HCT116 (cell line): ENCODE data around the gene PFN2.

Experiments
- CTCF ChIP-seq, 3 experiments: fragments of 200-600 bp in 1 of 3; sonication (generic) in 1 of 3; IDR thresholded peaks in 2 of 3; conservative IDR thresholded peaks in 1 of 3; 2 replicates each; pipeline ENCODE4 v1.5.1; 2012 to 2017; ENCODE audit warnings: low read depth in 2 of 3, low read length in 2 of 3, antibody characterized with exemption in 1 of 3, borderline replicate concordance in 1 of 3, control low read depth in 1 of 3, mild to moderate bottlenecking in 1 of 3, mixed read lengths in 1 of 3, mixed run types in 1 of 3, moderate library complexity in 1 of 3; ENCODE audit not compliant: insufficient read depth in 1 of 3
- JUND ChIP-seq: IDR thresholded peaks from 2 replicates; pipeline ENCODE4 v1.6.1; 2012
- POLR2A ChIP-seq: IDR thresholded peaks from 2 replicates; pipeline ENCODE4 v1.7.0; 2011; ENCODE audit warnings: borderline replicate concordance; ENCODE audit not compliant: insufficient read depth, insufficient read length; ENCODE audit errors: extremely low read depth
- POLR2AphosphoS5 ChIP-seq: IDR thresholded peaks from 2 replicates; pipeline ENCODE4 v1.6.1; 2011; ENCODE audit warnings: mild to moderate bottlenecking, low read depth, low read length, moderate library complexity
- RAD21 ChIP-seq: IDR thresholded peaks from 2 replicates; pipeline ENCODE4 v1.6.1; 2012; ENCODE audit warnings: low read depth, mild to moderate bottlenecking
- REST ChIP-seq: IDR thresholded peaks from 2 replicates; pipeline ENCODE4 v1.6.1; 2012; ENCODE audit warnings: low read depth
- SP1 ChIP-seq: IDR thresholded peaks from 2 replicates; pipeline ENCODE4 v1.6.1; 2012; ENCODE audit warnings: low read depth
- YY1 ChIP-seq: IDR thresholded peaks from 2 replicates; pipeline ENCODE4 v1.6.1; 2011; ENCODE audit warnings: low read length, low read depth, moderate library complexity, mild to moderate bottlenecking; ENCODE audit not compliant: insufficient replicate concordance; ENCODE audit errors: extremely low read depth
- ZBTB33 ChIP-seq: IDR thresholded peaks from 2 replicates; pipeline ENCODE4 v1.6.1; 2011; ENCODE audit warnings: mild to moderate bottlenecking, low read length, moderate library complexity; ENCODE audit not compliant: insufficient replicate concordance; ENCODE audit errors: extremely low read depth
- ZFX ChIP-seq: fragments of 450-650 bp; IDR thresholded peaks from 2 replicates; pipeline ENCODE4 v1.6.1; 2017
- ZNF274 ChIP-seq: fragments of 200-500 bp; sonication (Bioruptor generic); IDR thresholded peaks from 2 replicates; pipeline ENCODE4 v1.6.1; 2014; ENCODE audit warnings: mild to moderate bottlenecking, low read depth, low read length, inconsistent platforms

- no peak for TF ChIP-seq REST
- no peak for TF ChIP-seq SP1
- no peak for TF ChIP-seq RAD21
- no peak for TF ChIP-seq ZBTB33
- TF ChIP-seq YY1, result no peak
- no peak for TF ChIP-seq ZNF274
- no peak for TF ChIP-seq CTCF (IDR thresholded peaks at IDR 0.05 in 2 of 3, conservative IDR thresholded peaks at IDR 0.05 in 1 of 3; ENCODE audit: borderline replicate concordance in 1 of 3, insufficient read depth in 1 of 3, low read depth in 2 of 3, low read length in 2 of 3)
- TF ChIP-seq JUND, result no peak
- no peak for TF ChIP-seq POLR2AphosphoS5
- TF ChIP-seq ZFX, result no peak
- no peak for TF ChIP-seq POLR2A
Observed at GRCh38 chr3:149919509-149919908, 51.2 kb downstream of the PFN2 start.
